ENCODE measurements around the gene SCN8A.

The SCN8A gene

DNA sequence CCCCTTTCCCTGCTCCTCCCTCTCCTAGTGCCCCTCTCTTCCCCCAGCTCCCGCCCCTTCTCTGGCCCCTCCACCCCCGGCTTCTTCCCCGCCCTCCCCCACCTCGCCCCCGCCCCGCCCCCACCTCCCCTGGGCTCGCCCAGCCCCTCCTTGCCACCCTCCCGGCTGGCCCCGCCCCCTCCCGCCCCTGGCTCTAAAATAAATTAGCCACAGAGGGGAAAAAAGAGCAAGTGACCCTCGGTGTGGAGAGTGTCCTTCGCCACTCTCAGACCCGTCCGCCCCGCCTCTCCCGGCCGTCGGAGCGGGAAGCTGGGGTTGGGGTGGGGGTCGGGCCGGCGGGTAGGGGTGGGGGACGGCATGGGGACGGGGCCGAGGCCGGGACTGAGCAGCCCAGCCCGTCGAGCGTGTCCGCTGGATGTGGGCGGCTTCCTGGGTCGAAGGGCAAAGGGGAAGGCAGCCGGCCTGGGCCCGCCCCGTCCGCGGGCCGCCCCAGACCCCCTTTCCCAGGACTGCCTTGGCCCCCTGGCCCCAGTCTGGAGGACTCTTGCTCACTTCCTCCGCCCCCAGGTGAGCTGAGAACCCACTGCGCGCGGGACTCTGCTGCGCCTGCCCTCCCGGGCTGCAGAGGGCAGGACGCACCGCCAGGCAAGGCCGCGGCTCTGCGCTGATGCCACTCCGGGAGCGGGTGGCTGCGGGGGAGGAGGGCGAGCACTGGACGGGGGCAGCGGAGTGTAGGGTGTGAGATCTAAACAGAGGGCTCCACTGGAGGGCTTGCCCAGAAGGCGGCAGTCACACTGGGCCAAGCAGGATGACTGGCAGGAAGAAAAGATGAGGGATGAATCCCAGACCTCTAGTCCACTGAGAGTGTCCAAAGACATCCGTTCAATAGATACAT, 258.1 kb downstream of the SCN8A start:
- no peak for TF ChIP-seq ZNF274 (IDR thresholded peaks at IDR 0.05; ENCODE audit: low read depth, low read length)
- H3K4me3 ChIP-seq (ENCODE audit: low read length), result no peak overlapping the region

DNA sequence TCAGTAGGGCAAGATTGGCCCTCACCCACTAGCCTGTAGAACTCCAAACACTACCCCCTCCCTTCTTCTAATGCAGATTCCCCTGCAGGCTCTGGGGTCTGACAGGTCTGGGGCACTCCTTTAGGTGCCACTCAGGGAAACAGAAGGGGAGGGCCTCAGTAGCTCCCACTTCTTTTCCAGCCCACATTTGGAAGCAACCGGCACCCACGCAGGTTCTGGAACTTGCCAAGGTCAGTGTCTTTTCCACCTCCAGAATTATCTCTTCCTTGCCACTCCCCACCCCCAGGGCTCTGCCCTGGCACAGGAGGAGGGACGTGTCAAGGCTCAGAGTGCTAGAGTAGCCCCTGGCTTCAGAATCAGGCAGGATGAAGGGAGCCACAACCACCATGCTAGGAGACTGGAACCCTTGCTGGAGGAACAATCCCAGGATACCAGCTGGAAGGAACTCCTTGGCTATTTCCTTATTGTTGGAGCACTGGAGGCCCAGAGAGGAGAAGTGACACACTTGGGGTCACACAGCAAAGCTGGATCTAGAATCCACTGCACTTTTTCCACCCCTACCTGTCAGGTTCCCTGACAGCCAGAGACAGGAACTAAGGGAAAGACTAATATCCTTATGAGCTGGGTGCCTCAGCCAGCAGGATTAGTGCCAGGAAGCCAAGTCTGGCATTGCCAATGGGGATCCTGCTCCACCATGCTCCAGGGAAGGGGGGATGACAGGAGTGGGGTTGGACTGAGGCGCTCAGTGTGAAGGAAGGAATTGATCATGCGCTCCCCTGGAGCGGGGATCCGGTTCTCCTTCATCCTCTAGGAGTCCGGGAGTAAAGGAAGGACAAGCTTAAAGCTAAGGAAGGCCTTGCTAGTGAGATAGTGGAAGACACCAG, 259.3 kb downstream of the SCN8A start:
- no peak overlapping the region for H3K4me3 ChIP-seq (ENCODE audit: low read length)
- TF ChIP-seq ZNF274 (IDR thresholded peaks at IDR 0.05; ENCODE audit: low read depth, low read length), result no peak

DNA sequence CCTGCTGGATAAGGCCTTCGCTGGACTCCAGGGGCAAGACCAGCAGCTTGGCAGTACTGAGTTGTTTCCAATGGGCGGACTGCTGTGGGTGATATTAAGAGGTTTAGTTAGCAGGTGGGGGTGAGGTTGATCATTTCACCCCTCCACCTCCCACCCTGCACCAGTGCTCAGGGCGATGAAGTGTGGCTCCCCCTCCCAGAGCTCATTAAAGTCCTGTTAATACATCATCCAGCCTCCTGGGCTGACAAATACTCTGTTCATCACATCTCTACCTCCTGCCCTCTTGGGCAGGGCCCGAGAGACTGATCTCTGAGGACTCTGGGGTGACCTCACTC, 259.9 kb downstream of the SCN8A start:
- TF ChIP-seq ZNF274 (IDR thresholded peaks at IDR 0.05; ENCODE audit: low read depth, low read length), result no peak
- no peak overlapping the region for H3K4me3 ChIP-seq (ENCODE audit: low read length)

DNA sequence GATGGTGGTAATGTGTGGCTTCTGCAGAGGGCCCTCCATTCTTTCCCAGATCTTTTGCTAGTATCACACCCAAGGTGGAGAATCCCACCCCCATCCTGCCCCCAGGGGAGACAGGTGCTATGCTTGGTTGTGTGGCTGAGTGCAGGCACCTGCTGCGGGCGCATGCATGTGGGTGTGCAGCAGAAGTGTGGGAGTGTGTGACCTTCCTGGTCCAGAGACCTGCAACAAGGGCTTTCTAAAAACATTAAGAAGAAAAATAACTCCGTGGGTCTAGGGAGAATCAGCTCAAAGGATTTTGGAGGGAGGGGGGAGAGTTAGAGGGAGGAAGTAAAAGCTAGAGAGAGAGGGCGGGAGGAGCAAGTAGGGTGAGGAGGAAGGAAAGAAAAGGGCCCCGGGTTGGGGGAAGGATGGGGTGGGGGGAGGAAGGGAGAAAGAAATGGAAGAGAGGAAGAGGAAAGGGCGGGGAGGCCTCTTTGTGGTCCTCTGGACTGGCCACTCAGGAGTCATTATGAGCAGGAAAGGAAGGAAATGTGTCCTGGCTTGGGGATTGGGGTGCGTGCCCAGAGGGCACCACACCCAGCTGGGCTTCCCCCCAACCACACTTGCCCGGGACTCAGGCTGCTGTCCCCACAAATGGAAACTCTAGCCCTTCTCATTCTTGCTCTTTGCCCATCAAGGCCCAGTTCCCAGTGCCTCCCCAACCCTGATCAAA, 260.5 kb downstream of the SCN8A start:
- H3K4me3 ChIP-seq (ENCODE audit: low read length), result no peak overlapping the region
- TF ChIP-seq ZNF274 (IDR thresholded peaks at IDR 0.05; ENCODE audit: low read depth, low read length), result no peak

DNA sequence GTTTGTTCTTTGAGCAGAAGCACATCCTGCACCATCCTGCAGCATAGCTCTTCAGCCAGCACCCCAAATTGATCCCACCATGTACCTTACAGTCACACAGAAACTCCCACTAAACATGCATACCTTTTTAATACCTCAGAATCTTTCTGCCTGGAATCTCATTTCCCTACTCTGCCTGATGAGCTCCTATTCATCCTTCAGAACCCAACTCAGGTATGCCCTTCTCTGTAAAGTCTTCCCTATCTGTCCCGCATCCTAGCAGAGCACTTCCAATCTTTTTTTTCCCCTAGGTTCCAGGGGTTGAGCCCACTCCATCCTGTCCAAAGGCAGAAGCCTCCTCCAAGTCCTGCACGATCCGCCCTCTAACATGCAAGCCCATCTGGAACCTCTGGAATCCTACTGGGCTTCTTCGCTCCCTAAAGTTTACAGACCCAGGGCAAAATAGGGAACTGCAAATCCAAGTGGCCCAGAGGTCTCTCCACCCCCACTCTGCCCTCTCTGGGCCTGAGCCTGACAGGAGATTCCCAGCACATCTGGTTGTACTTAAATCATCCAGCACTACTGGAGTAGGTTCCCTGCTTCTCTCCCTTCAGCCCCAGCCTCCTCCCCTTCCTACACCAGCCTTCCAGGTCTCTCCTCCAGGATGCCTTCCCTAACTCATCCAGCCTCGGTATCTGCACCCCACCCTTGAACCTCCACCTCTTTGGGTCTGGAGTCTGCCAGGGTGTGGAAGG, 261.5 kb downstream of the SCN8A start:
- no peak for TF ChIP-seq ZNF274 (IDR thresholded peaks at IDR 0.05; ENCODE audit: low read depth, low read length)
- no peak overlapping the region for H3K4me3 ChIP-seq (ENCODE audit: low read length)

DNA sequence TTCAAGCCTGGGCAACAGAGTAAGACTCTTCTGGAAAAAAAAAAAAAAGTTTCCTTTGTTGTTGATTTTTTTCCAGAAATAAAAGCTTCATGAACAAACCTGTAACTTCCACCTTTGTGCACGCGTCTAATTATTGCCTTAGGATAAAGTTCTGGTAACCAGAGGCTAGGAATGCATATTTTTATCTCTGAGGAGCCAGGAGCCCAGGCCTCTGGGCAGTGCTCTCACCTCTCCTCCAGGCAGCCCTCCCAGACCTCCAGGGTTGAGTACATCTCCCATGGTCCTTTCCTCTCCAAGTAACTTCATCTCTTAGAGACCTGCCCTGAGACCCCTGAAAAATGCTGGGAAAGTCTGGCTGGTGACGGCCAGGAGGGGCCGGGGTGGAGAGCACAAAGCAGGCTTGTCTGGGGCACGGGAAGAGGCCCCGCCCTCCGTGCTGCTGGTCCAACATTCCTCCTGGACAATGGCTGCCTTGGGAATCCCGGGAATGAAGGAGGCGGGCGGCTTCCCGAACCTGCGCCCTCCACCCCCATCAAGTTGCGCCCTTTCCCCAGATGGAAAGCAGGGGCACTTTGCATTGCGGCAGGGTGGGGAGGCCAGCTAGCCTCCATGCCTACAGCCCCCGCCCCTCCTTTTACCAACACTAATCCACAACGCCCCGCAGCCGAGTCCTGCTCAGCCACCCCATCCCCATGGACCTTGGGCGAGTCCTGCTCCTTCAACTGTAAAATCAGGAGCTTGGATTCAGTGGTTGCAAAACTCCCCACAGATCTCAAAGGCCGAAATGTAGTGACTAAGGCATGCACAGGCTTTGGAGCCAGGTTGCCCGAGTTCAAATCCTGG, 264.8 kb downstream of the SCN8A start:
- no peak for TF ChIP-seq ZNF274 (IDR thresholded peaks at IDR 0.05; ENCODE audit: low read depth, low read length)
- no peak overlapping the region for H3K4me3 ChIP-seq (ENCODE audit: low read length)

DNA sequence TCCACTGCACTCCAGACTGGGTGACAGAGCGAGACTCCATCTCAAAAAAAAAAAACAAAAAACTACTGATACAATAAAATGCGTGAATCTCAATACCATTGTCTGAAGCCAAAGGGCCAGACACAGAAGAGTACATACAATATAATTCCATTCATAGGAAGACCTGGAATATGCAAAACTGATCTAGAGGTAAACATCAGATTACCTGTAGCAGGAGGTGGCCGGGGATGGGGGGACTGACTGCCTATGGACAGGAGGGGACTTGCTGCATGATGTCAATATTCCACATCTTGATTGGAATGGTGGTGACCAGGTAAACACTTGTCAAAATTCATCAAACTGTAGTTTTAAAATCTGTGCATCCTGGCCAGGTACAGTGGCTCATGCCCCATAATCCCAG, 270.0 kb downstream of the SCN8A start:
- H3K4me3 ChIP-seq (ENCODE audit: low read length), result no peak overlapping the region
- TF ChIP-seq ZNF274 (IDR thresholded peaks at IDR 0.05; ENCODE audit: low read depth, low read length), result no peak
